Measurements from ENCODE around the gene ZNF134. TPM values are rescaled to one million over a fixed set of nuclear protein-coding genes. Genes with fewer than 3 reads are reported as not detected.
A peak's percentile ranks its signal among the peaks of the same experiment; 100 is the strongest.

The ZNF134 gene
- total and polyA plus RNA-seq, 2 experiments from 2014 or later = 14.6 to 79.6 TPM

- Histone ChIP-seq H3K4me2 (no peak overlapping the region), H3K27ac (ENCODE audit: low read depth) (no peak overlapping the region), H3K9me2 (ENCODE audit: insufficient read depth) (peaks cover 14% of the 10 kb centered on the region), H4K20me1 (replicated peaks; ENCODE audit: insufficient read depth) (peaks cover 14% of the 10 kb centered on the region), H3K79me2 (replicated peaks; ENCODE audit: insufficient read depth) (peaks cover 90% of the 10 kb centered on the region), H2AFZ (no peak overlapping the region), H3K4me1 (ENCODE audit: insufficient read depth) (no peaks in the 10 kb centered on the region), H3K36me3 (ENCODE audit: insufficient read depth) (peaks cover 80% of the 10 kb centered on the region), H3F3A (replicated peaks; ENCODE audit: low read depth) (0 out of 2 replicates have a peak, but pooled peaks cover 11% of the 10 kb centered on the region), H3K27me3 (ENCODE audit: insufficient read depth) (no peaks in the 10 kb centered on the region), H3K4me3 (peak overlapping the region; percentile 28; the same call in 1 of the 2 replicates)
- ATAC-seq = no peak
- Mint-ChIP-seq H3K27me3 (ENCODE audit: insufficient read depth, low read depth, poor library complexity) (peaks cover 10% of the 10 kb centered on the region), H3K27ac (no peak overlapping the region), H3K36me3 (ENCODE audit: low read depth) (peaks cover 98% of the 10 kb centered on the region), H3K4me3 (no peak overlapping the region), H3K9me3 (peaks cover 96% of the 10 kb centered on the region), H3K4me1 (no peaks in the 10 kb centered on the region)
- TF ChIP-seq EZH2phosphoT487 (IDR thresholded peaks at IDR 0.05; ENCODE audit: unreplicated experiment) (no peak), POLR2AphosphoS5 (IDR thresholded peaks at IDR 0.05; ENCODE audit: low read depth) (no peak), ZNF114 (CRISPR knock-in tag; IDR thresholded peaks at IDR 0.05) (no peak), CREB1 (CRISPR knock-in tag; IDR thresholded peaks at IDR 0.05; ENCODE audit: low read depth) (no peak), ETS1 (IDR thresholded peaks at IDR 0.05) (no peak), ZNF331 (CRISPR knock-in tag; IDR thresholded peaks at IDR 0.05; ENCODE audit: low read depth) (no peak)
- TF ChIP-seq, protein P1, sequence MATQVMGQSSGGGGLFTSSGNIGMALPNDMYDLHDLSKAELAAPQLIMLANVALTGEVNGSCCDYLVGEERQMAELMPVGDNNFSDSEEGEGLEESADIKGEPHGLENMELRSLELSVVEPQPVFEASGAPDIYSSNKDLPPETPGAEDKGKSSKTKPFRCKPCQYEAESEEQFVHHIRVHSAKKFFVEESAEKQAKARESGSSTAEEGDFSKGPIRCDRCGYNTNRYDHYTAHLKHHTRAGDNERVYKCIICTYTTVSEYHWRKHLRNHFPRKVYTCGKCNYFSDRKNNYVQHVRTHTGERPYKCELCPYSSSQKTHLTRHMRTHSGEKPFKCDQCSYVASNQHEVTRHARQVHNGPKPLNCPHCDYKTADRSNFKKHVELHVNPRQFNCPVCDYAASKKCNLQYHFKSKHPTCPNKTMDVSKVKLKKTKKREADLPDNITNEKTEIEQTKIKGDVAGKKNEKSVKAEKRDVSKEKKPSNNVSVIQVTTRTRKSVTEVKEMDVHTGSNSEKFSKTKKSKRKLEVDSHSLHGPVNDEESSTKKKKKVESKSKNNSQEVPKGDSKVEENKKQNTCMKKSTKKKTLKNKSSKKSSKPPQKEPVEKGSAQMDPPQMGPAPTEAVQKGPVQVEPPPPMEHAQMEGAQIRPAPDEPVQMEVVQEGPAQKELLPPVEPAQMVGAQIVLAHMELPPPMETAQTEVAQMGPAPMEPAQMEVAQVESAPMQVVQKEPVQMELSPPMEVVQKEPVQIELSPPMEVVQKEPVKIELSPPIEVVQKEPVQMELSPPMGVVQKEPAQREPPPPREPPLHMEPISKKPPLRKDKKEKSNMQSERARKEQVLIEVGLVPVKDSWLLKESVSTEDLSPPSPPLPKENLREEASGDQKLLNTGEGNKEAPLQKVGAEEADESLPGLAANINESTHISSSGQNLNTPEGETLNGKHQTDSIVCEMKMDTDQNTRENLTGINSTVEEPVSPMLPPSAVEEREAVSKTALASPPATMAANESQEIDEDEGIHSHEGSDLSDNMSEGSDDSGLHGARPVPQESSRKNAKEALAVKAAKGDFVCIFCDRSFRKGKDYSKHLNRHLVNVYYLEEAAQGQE (IDR thresholded peaks at IDR 0.05; ENCODE audit: unreplicated experiment) = no peak
- peak; percentile 40 for DNase-seq (ENCODE audit: low spot score)
Measured at GRCh38 chr19:57620673-57621348, 6.8 kb downstream of the ZNF134 start.

DNA sequence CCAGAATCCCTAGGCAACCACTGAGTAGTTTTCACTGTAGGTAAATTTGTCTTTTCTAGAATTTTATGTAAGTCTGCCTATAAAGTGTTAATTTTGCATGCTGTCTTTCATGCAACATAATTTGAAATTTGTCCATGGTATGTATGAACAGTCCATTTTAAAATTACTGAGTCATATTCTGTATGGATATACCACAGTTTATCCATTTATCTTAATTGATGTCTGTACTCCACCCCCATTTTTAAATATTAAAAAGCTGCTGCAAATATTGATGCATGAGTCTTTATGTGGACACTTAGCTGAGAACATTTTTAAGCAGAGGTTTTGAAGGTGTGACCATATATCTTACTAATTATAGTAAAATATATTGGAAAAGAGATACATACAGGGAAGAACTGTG is 9.0 kb downstream of the ZNF134 start:
- DNase-seq (ENCODE audit: low spot score) (no peak), ATAC-seq (no peak)
- no peak overlapping the region for H3K4me2 ChIP-seq
- no peaks in the 10 kb centered on the region for H3K27me3 ChIP-seq (ENCODE audit: insufficient read depth)
- peaks cover 67% of the 10 kb centered on the region for H3K79me2 ChIP-seq (replicated peaks; ENCODE audit: insufficient read depth)
- H3K27me3 Mint-ChIP-seq (ENCODE audit: insufficient read depth, low read depth, poor library complexity) = peaks cover 3% of the 10 kb centered on the region
- H3K9me3 Mint-ChIP-seq = peaks cover 73% of the 10 kb centered on the region
- no peaks in the 10 kb centered on the region for H3K4me1 ChIP-seq (ENCODE audit: insufficient read depth)
- H3K4me3 ChIP-seq = no peak overlapping the region
- peaks cover 75% of the 10 kb centered on the region for H3K36me3 Mint-ChIP-seq (ENCODE audit: low read depth)
- H3K9me2 ChIP-seq (ENCODE audit: insufficient read depth) = no peaks in the 10 kb centered on the region
- peaks cover 14% of the 10 kb centered on the region for H4K20me1 ChIP-seq (replicated peaks; ENCODE audit: insufficient read depth)
- H3F3A ChIP-seq (replicated peaks; ENCODE audit: low read depth) = 0 out of 2 replicates have a peak, but pooled peaks cover 11% of the 10 kb centered on the region
- TF ChIP-seq, protein P1 (IDR thresholded peaks at IDR 0.05; ENCODE audit: unreplicated experiment) = no peak
- TF ChIP-seq STAT1 (IDR thresholded peaks at IDR 0.05; ENCODE audit: unreplicated experiment) (no peak), ZNF331 (CRISPR knock-in tag; IDR thresholded peaks at IDR 0.05; ENCODE audit: low read depth) (no peak), CREB1 (CRISPR knock-in tag; IDR thresholded peaks at IDR 0.05; ENCODE audit: low read depth) (no peak)
- no peaks in the 10 kb centered on the region for H3K4me1 Mint-ChIP-seq
- H3K27ac Mint-ChIP-seq = no peak overlapping the region
- no peak overlapping the region for H2AFZ ChIP-seq
- H3K4me3 Mint-ChIP-seq = no peak overlapping the region
- peaks cover 60% of the 10 kb centered on the region for H3K36me3 ChIP-seq (ENCODE audit: insufficient read depth)
- H3K27ac ChIP-seq (ENCODE audit: low read depth) = no peak overlapping the region
